K562 (cell line): Measurements from ENCODE around the gene MYO15A. TPM values are rescaled to one million over a fixed set of nuclear protein-coding genes. Genes with fewer than 3 reads are reported as not detected.

Experiments
- ATAC-seq: fragments of 200-7000 bp; cut with Tn5 transposase; 3 replicates; pipeline ENCODE4 v1.9.1; 2020; ENCODE audit warnings: moderate library complexity
- BruUV-seq: library from RNA; stranded (reverse); fragments of 400-500 nt; replicated peaks from 2 replicates; lab custom pipeline; 2021; lab: Mats Ljungman, UMichigan
- CTCF ChIA-PET: fragments of 300-600 bp; formaldehyde crosslinking; extraction: SDS; loops from one replicate; lab custom pipeline; 2021; ENCODE audit warnings: low intra/inter-chr PET ratio; lab: Yijun Ruan, JAX
- POLR2A ChIA-PET: fragments of 300-600, 350-650 bp; sonication (Branson Sonifier 250); formaldehyde crosslinking; extraction: SDS; loops from one replicate; lab custom pipeline; 2021; ENCODE audit warnings: antibody characterized with exemption, inconsistent platforms; lab: Yijun Ruan, JAX
- DNase-seq, 4 experiments: peaks; one replicate each; pipeline versions ENCODE4 v3.0.0 to v3.0.0-alpha.2; 2011 to 2018; ENCODE audit warnings: low spot score in 3 of 4, mixed read lengths in 3 of 4; ENCODE audit errors: extremely low read depth in 1 of 4
- FAIRE-seq: peaks from 2 replicates; lab custom pipeline; 2011; peaks lifted over from hg19 to GRCh38; lab: Jason Lieb, UNC
- H2AFZ ChIP-seq: 2 replicates; pipeline ENCODE4 v1.6.0; 2011; ENCODE audit warnings: low read depth, low read length, control low read depth, inconsistent platforms
- H3K27ac ChIP-seq: fragments of 200-600 bp; 3 replicates; pipeline ENCODE4 v1.8.0; 2011; ENCODE audit warnings: low read depth, mild to moderate bottlenecking, control low read depth, inconsistent platforms, low read length, moderate library complexity, mixed read lengths; ENCODE audit errors: extremely low read depth
- H3K27me3 ChIP-seq, 2 experiments: fragments of 300-600 bp in 1 of 2; 2 replicates in 1 of 2; 3 replicates in 1 of 2; pipeline versions ENCODE4 v1.6.0 to v1.8.0; 2011; ENCODE audit warnings: inconsistent platforms in 2 of 2, low read length in 2 of 2, mild to moderate bottlenecking in 1 of 2, mixed read lengths in 1 of 2, moderate library complexity in 1 of 2; ENCODE audit not compliant: control insufficient read depth in 2 of 2, insufficient read depth in 2 of 2
- H3K36me3 ChIP-seq: fragments of 300-600 bp; 3 replicates; pipeline ENCODE4 v1.8.0; 2011; ENCODE audit warnings: mild to moderate bottlenecking, low read length, inconsistent platforms; ENCODE audit not compliant: control insufficient read depth, insufficient read depth
- H3K4me1 ChIP-seq, 2 experiments: fragments of 200-600 bp in 1 of 2; replicated peaks in 1 of 2; 2 replicates in 1 of 2; 3 replicates in 1 of 2; pipeline versions ENCODE4 v1.5.1 to v1.8.0; 2011; ENCODE audit warnings: inconsistent platforms in 2 of 2, low read length in 2 of 2, mild to moderate bottlenecking in 1 of 2, mixed read lengths in 1 of 2, moderate library complexity in 1 of 2; ENCODE audit not compliant: control insufficient read depth in 2 of 2, insufficient read depth in 2 of 2
- H3K4me2 ChIP-seq: 2 replicates; pipeline ENCODE4 v1.6.1; 2011; ENCODE audit warnings: low read length, control low read depth, inconsistent platforms, mixed read lengths; ENCODE audit not compliant: insufficient read depth
- H3K4me3 ChIP-seq: fragments of 200-600 bp; sonication (generic), shearing (Covaris generic); 2 replicates; pipeline ENCODE4 v1.5.1; 2016; ENCODE audit warnings: control low read depth, inconsistent platforms
- H3K79me2 ChIP-seq: fragments of 200-600 bp; 3 replicates; pipeline ENCODE4 v1.8.0; 2011; ENCODE audit warnings: low read length, inconsistent platforms; ENCODE audit not compliant: control insufficient read depth, insufficient read depth
- H3K9ac ChIP-seq, 2 experiments: 2 replicates each; pipeline versions ENCODE4 v1.6.0 to v1.6.1; 2011; ENCODE audit warnings: low read depth in 2 of 2, low read length in 2 of 2, control low read depth in 1 of 2, inconsistent platforms in 1 of 2, mild to moderate bottlenecking in 1 of 2, mixed read lengths in 1 of 2; ENCODE audit not compliant: insufficient read depth in 1 of 2
- H3K9me1 ChIP-seq: one replicate; pipeline ENCODE4 v1.6.0; 2011; ENCODE audit warnings: inconsistent platforms, mild to moderate bottlenecking, low read length, moderate library complexity; ENCODE audit not compliant: control insufficient read depth, insufficient read depth
- H3K9me3 ChIP-seq: replicated peaks from 2 replicates; pipeline ENCODE4 v1.5.1; 2011; ENCODE audit warnings: low read depth, low read length, inconsistent platforms; ENCODE audit not compliant: control insufficient read depth, insufficient read depth
- H4K20me1 ChIP-seq: replicated peaks from 2 replicates; pipeline ENCODE4 v1.6.1; 2011; ENCODE audit warnings: low read length, inconsistent platforms, mixed read lengths; ENCODE audit not compliant: control insufficient read depth, insufficient read depth
- COPS2 ChIP-seq: fragments of 450-650 bp; conservative IDR thresholded peaks from 2 replicates; pipeline ENCODE4 v1.6.1; 2016; ENCODE audit warnings: mild to moderate bottlenecking, moderate library complexity
- DDX20 ChIP-seq: fragments of 450-650 bp; IDR thresholded peaks from 2 replicates; pipeline ENCODE4 v1.6.1; 2016; ENCODE audit warnings: missing genetic modification characterization, low read depth, mild to moderate bottlenecking, missing compliant biosample characterization, moderate library complexity
- HDAC1 ChIP-seq, 2 experiments: fragments of 450-650 bp; IDR thresholded peaks; 2 replicates each; pipeline ENCODE4 v1.6.1; 2016 to 2017; ENCODE audit warnings: inconsistent platforms in 1 of 2, mild to moderate bottlenecking in 1 of 2, moderate library complexity in 1 of 2
- KAT2B ChIP-seq: IDR thresholded peaks from one replicate; pipeline ENCODE4 v1.6.1; 2012; ENCODE audit warnings: low read depth, mild to moderate bottlenecking, control low read depth, inconsistent platforms, low read length, moderate library complexity
- KDM1A ChIP-seq, 2 experiments: fragments of 450-650 bp; IDR thresholded peaks; 2 replicates each; pipeline ENCODE4 v1.6.1; 2016; ENCODE audit warnings: mild to moderate bottlenecking in 2 of 2
- NFXL1 ChIP-seq: fragments of 450-650 bp; formaldehyde crosslinking; IDR thresholded peaks from 2 replicates; pipeline ENCODE4 v1.4.0; 2021; ENCODE audit warnings: mild to moderate bottlenecking
- PHF8 ChIP-seq: fragments of 200-600 bp; sonication (generic); IDR thresholded peaks from 2 replicates; pipeline ENCODE4 v1.6.1; 2012; ENCODE audit warnings: mixed run types, mild to moderate bottlenecking, inconsistent platforms, low read length, moderate library complexity, borderline replicate concordance
- RCOR1 ChIP-seq, 2 experiments: IDR thresholded peaks; 2 replicates each; pipeline ENCODE4 v1.6.1; 2012; ENCODE audit warnings: low read depth in 2 of 2, low read length in 2 of 2, borderline replicate concordance in 1 of 2, improper control_type of control experiment in 1 of 2
- SIN3A ChIP-seq, 2 experiments: fragments of 150-350 bp in 1 of 2; IDR thresholded peaks; 2 replicates each; pipeline ENCODE4 v1.6.1; 2011 to 2016; ENCODE audit warnings: borderline replicate concordance in 2 of 2, low read depth in 2 of 2, low read length in 2 of 2, mild to moderate bottlenecking in 2 of 2, moderate library complexity in 2 of 2; ENCODE audit not compliant: control insufficient read depth in 1 of 2
- SMC3 ChIP-seq: conservative IDR thresholded peaks from 2 replicates; pipeline ENCODE4 v1.6.1; 2011; ENCODE audit warnings: low read depth, low read length, improper control_type of control experiment; ENCODE audit not compliant: insufficient read depth
- SOX6 ChIP-seq: fragments of 450-650 bp; IDR thresholded peaks from 2 replicates; pipeline ENCODE4 v1.6.1; 2014; ENCODE audit warnings: mild to moderate bottlenecking
- SREBF2 ChIP-seq: sonication (generic); formaldehyde crosslinking; IDR thresholded peaks from 2 replicates; pipeline ENCODE4 v1.4.0; 2020; ENCODE audit warnings: mild to moderate bottlenecking, missing genetic modification reagents
- STAT5B ChIP-seq: fragments of 250-450 bp; sonication (Bioruptor Pico); IDR thresholded peaks from 2 replicates; pipeline ENCODE4 v1.8.0; 2021; ENCODE audit warnings: mild to moderate bottlenecking, inconsistent platforms
- THAP12 ChIP-seq: fragments of 250-450 bp; sonication (Bioruptor Pico); IDR thresholded peaks from 2 replicates; pipeline ENCODE4 v1.9.0; 2021; ENCODE audit warnings: mild to moderate bottlenecking, inconsistent platforms
- ZBTB8A ChIP-seq: fragments of 450-650 bp; IDR thresholded peaks from 2 replicates; pipeline ENCODE4 v1.6.1; 2018; ENCODE audit warnings: mild to moderate bottlenecking, moderate library complexity; ENCODE audit not compliant: partially characterized antibody
- ZHX1 ChIP-seq: fragments of 150-350 bp; conservative IDR thresholded peaks from 2 replicates; pipeline ENCODE4 v1.6.1; 2014; ENCODE audit warnings: low read length
- ZNF12 ChIP-seq: sonication (generic); formaldehyde crosslinking; IDR thresholded peaks from 2 replicates; pipeline ENCODE4 v1.4.0; 2020; ENCODE audit warnings: mild to moderate bottlenecking, missing genetic modification reagents
- ZNF253 ChIP-seq: fragments of 250-450 bp; sonication (Bioruptor Pico); conservative IDR thresholded peaks from 2 replicates; pipeline ENCODE4 v1.6.1; 2021; ENCODE audit warnings: mild to moderate bottlenecking
- ZNF707 ChIP-seq: fragments of 250-450 bp; sonication (Bioruptor Pico); conservative IDR thresholded peaks from 2 replicates; pipeline ENCODE4 v1.8.0; 2022; ENCODE audit warnings: inconsistent platforms, mild to moderate bottlenecking, moderate library complexity
- ZNF778 ChIP-seq: fragments of 450-650 bp; formaldehyde crosslinking; IDR thresholded peaks from 2 replicates; pipeline ENCODE4 v1.4.0; 2020; ENCODE audit warnings: mild to moderate bottlenecking, moderate library complexity
- WGBS: fragments of 100-300 bp; shearing (Covaris generic); methylation state at CpG from one replicate; pipeline ENCODE4 v1.1.6; 2016; ENCODE audit warnings: low coverage, mixed read lengths; ENCODE audit not compliant: insufficient coverage; ENCODE audit errors: missing lambda C conversion rate; 5-methylcytosine and 5-hydroxymethylcytosine counted together
- in situ Hi-C: fragments of 300-500 bp; cut with MboI; formaldehyde crosslinking; loops from 4 replicates; pipeline ENCODE4 v1.15.0; 2018; ENCODE audit warnings: inconsistent platforms, mixed read lengths
- intact Hi-C: fragments of 100-400 bp; cut with micrococcal nuclease; formaldehyde crosslinking; loops from 2 replicates; pipeline ENCODE4 v1.14.2; 2022
- polyA plus RNA-seq, 8 experiments: library from polyadenylated mRNA; depleted of rRNA in 4 of 8; stranded (reverse) in 5 of 8; unstranded in 3 of 8; fragments of >200 nt; fragmentation: Nextera tagmentation in 2 of 8; fragmentation: Illumina TruSeq in 1 of 8; extraction: Ambion mirVana in 2 of 8; extraction: Trizol in 1 of 8; gene quantifications; 2 replicates each; pipeline versions ENCODE4 v1.2.1 to v1.2.3, GENCODE V29; 2011 to 2014; ENCODE audit warnings: inconsistent platforms in 1 of 8, missing spikeins in 1 of 8
- total RNA-seq, 7 experiments: library from RNA; depleted of rRNA in 6 of 7; stranded (reverse); fragments of >200 nt in 6 of 7; fragmentation: Illumina TruSeq in 2 of 7; extraction: Trizol in 2 of 7; gene quantifications; 2 replicates each; pipeline versions ENCODE4 v1.2.1 to v1.2.3, GENCODE V29; 2011 to 2021; ENCODE audit warnings: low replicate concordance in 1 of 7

MYO15A gene
- total and polyA plus RNA-seq, 9 of the 15 experiments (the other 6 are each of a cell fraction or from before 2014, with no cell fraction given), result 0.05 to 0.88 (median 0.14) TPM; not detected in 1

GRCh38 chr17:18179804-18180203, 71.2 kb downstream of the MYO15A start:
- Histone ChIP-seq H3K79me2 (peaks cover 12% of the 10 kb centered on the region), H3K9ac (no peak overlapping the region), H3K27ac (no peak overlapping the region), H2AFZ (no peak overlapping the region), H3K4me2 (no peak overlapping the region), H3K4me1 (peaks cover 16 to 32% of the 10 kb centered on the region in 2 experiments), H3K4me3 (no peak overlapping the region), H3K27me3 (no peaks in the 10 kb centered on the region), H4K20me1 (peaks cover 5% of the 10 kb centered on the region; the same call in 1 of the 2 replicates), H3K36me3 (peaks cover 2% of the 10 kb centered on the region; the same call in 1 of the 3 replicates), H3K9me3 (no peaks in the 10 kb centered on the region), H3K9me1 (no peaks in the 10 kb centered on the region)
- no peak for ATAC-seq
- POLR2A ChIA-PET, result interaction anchor here (0.9 to 1.4 kb wide), 2 partner anchors 9 to 35 kb away, joined by 3 read pairs; no protein-coding TSS in a partner anchor
- intact Hi-C loops (no loop called here), in situ Hi-C loops (no loop called here)
- no peak for DNase-seq
- 49% methylated on average over 7 of the region's 7 CpGs for WGBS
- CTCF ChIA-PET, result no interaction called here
- TF ChIP-seq THAP12 (CRISPR knock-in tag) (no peak), PHF8 (no peak), STAT5B (CRISPR knock-in tag) (no peak), HDAC1 (IDR thresholded peaks at IDR 0.05) (peak in 1 of 2 experiments; percentile 44; a peak in 1 of 4 replicates), KDM1A (IDR thresholded peaks at IDR 0.05) (peak; percentile 70 to 76), ZBTB8A (no peak), COPS2 (no peak), ZNF12 (CRISPR knock-in tag) (no peak), ZHX1 (no peak), ZNF778 (CRISPR knock-in tag) (no peak), ZNF707 (CRISPR knock-in tag) (no peak), SOX6 (no peak), SREBF2 (CRISPR knock-in tag) (no peak), ZNF253 (CRISPR knock-in tag) (no peak), SMC3 (no peak), SIN3A (IDR thresholded peaks at IDR 0.05; ENCODE audit: borderline replicate concordance in 2 of 2, control insufficient read depth in 1 of 2, low read depth in 2 of 2, low read length in 2 of 2) (no peak), NFXL1 (CRISPR knock-in tag) (no peak), DDX20 (tag) (no peak), KAT2B (no peak), RCOR1 (IDR thresholded peaks at IDR 0.05; ENCODE audit: borderline replicate concordance in 1 of 2, low read depth in 2 of 2, low read length in 2 of 2) (peak in 1 of 2 experiments; percentile 77; a peak in 2 of 4 replicates)
- no peak for FAIRE-seq
- BruUV-seq, result no TSS peak
